Measurements from ENCODE around the gene DDX17.
A peak's percentile ranks its signal among the peaks of the same experiment; 100 is the strongest.
"Not testable (repeated sequence)": the region's sequence is repeated elsewhere in the genome, so short reads cannot be mapped to it uniquely, and the experiment has no call there.

The DDX17 gene

DNA sequence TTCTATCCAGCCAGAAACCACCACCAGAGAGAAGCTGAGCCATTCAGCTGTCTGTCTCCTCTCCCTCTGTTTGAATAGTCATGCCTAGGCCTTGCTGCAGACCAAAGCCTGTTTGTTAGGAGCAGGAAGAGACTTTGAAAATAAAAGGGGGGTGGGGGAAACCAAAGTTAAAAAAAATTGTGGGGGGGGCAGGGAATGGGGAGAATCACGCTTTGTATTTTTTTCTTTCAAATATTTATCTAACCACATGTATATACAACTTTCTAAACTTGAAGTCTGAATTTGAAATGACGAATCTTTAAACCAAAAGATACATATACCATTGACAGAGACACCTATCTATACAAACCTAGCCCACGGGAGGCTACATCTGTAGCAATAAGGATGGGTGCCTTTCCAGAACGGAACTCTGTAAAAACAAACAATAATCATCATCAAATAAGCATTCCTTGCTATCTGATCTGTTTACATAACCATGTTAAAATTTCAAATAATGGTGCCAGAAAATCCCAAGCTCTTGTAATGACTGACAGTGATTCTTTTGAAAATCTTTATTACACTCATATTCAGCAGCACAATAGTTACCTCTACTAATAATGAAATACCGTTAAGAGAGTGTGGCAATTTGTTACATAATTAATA lies 14.3 kb downstream of the DDX17 start:
- DNase-seq (ENCODE audit: low read depth in 2 of 2) = no peak

DNA sequence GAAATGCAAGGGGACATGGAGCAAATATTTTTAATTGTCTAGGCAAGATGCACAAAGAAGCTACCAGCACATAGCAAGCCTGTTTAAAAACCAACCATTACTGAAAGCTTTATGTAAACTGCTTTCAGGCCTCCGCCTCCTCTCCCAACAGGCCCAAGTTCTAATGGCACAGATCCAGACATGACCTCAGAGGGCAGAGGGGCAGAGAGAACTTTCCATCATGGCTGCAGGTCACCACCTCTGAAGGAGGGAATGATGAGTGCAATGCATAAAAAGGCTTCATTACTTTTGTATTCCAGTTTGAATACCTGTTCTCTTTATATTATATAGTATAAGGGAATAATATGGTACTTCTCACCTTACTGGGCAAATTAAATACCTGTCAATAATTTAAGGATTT lies 15.2 kb downstream of the DDX17 start:
- no peak for DNase-seq (ENCODE audit: low read depth in 2 of 2)

DNA sequence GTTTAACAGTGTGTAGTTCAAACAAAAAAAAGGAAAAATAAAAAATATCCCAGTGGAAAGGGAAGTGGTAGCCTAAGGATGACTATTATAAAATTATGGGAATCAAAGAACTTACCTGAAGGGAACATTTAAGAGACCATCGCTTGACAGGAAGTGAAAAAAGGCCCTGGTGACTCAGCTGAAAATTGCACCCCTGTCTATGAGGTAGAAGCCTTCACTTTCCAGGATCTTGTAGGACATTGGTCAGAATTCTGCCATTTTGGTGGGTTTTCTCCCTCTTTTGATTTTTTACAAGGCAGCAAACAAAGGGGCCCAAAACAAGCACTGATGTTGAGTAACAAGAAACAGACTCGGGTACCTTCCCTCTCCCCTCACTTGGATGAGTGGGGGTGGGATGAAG lies 15.6 kb downstream of the DDX17 start:
- DNase-seq (ENCODE audit: low read depth in 2 of 2) = no peak

DNA sequence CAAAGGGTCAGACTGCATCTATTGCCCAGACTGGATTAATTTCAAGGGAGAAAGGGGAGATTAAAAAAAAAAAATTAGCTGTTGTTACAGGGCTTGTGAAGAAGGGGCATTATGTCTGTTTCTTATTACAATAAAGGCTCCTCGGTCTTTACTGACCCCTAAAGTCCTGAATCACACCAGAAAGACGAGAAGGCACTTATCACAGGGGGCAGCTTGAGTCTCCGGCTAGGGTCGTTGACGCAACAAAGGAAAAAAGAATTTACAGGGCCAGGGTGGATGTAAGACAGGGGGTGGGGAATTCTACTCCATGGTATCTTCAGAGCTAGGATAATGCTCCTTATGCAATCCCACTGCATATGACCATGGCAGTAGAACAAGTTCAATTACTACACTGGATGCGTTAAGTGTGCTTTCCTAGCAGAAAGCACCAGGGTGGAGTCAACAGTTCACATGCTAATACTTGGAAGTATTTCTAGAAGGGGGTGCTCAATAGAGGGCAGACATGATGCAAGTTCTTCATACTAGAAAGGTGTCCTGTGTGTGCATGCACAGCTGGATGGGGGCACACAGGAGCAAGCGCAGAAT lies 16.5 kb downstream of the DDX17 start:
- DNase-seq (ENCODE audit: low read depth in 2 of 2) = no peak

DNA sequence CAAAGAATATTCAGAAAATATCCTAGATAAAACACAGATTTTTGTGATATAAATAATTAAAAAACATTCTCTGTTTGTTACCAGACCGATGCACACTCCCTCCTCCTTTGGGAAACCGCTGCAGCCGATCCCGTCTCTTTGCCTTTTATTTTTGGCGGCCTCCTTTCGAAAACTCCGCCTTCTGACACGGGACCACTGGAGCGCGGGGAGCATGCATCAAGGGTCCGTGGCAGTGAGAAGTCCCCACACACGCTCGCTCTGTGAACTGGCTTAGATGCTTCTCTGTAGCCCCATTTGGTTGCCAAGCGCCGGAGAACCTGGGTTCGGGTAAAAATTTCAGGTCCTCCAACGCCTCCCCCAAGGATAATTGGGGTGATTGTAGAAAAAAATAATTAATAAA lies 17.0 kb downstream of the DDX17 start:
- no peak for DNase-seq (ENCODE audit: low read depth in 2 of 2)

DNA sequence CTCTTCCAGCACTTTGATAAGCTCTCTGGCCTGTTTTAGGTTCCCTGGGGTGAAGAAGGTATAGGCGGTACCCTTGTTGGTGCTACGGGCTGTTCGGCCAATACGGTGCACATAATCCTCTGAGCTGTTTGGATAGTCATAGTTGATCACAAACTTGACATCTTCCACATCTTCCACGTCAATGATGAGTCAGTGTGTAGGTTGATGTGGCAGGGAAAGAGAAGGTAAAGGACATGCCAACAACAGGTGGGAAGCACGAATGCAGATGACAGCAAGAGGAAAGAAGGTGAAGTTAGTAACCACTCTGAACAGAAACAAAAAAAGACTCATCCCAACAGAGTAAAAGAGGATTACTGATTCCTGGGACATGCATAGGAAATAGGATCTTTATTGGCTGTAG lies 18.2 kb downstream of the DDX17 start:
- no peak for DNase-seq (ENCODE audit: low read depth in 2 of 2)

DNA sequence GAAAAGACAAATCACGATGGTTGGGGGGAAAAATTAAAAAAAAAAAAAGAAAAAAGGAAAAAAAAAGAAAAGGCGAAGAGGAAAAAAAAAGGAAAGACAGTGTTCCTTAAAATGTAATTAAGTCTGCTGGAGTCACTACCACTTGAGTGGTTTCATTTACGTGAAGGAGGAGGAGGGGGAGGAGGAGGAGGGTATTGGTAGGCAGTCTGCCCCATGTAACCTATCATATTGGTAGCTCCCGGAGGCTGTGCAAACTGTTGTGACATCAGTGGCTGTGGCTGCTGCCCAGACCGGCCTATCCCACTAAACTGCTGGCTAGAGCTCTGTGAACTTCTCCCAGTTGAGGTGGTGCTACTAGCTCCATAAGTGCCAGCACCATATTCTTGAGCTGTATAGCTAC lies 20.3 kb downstream of the DDX17 start:
- no peak for DNase-seq (ENCODE audit: low read depth in 2 of 2)

DNA sequence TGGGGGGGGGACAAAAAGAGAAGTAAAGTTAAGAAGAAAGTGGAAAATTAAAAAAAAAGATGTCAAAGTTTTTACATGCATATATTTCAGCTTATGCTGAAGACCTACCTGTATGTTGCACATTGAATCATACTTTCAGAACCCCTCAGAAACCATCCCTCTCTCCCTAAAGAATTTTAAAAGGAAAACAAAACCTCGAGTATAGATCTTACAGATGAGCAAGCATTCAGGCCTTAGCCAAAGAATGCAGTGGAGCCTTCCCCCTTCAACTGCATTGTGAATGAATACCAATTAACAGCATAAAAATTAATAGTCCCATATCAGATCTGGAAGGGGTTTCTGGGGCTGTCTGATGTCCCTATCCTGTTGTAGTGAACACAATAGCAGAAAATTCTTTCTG lies 21.9 kb downstream of the DDX17 start:
- no peak for DNase-seq (ENCODE audit: low read depth in 2 of 2)

DNA sequence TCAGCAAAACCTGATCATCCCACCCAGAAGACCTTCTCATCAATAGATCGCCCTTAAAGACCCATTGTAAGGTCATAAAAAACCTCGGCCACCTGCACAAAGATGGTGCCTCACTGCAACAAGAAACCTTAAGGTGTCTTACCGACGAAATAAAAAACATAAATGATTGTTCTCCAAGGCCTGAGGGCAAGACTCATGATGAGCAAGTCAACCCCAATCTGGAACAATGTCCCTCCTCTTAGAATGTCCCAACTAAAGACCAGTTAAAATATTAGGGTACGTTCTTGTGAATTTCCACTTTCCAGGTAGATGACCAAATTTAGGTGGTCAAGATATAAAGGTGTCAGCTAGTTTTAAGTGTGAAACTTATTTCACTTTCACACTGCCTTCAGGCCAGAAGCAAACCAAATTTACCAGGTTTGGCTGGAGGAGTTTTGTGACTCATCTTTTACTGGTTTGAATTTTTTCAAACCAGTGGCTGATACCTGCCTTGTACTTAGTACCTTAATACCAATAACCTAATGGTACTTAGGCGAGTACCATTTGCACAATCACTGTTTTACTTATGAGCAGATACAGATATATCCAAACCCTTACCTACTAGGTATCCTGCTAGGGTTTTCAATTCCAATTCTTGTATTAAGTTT lies 23.3 kb downstream of the DDX17 start:
- DNase-seq (ENCODE audit: low read depth in 2 of 2) = no peak

DNA sequence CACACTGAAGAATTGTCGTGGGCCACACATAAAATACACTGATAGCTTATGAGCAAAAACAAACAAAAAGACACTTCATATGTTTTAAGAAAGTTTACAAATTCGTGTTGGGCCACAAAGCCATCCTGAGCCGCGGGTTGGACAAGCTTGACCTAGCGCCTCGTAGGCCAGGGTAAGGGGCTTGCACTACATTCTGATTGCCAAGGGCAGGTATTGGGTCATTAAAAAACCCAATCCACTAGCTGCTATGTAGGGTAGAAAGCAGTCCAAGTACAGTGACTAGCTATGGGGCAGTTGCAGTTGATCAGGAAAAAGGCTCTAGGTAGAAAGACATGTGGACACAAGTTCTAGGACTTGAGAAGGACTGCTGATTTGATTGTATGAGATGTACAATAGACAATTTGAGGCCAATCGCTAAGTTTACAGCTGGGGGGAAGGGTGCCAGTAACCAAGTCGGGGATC lies 24.2 kb downstream of the DDX17 start:
- no peak for DNase-seq (ENCODE audit: low read depth in 2 of 2)

DNA sequence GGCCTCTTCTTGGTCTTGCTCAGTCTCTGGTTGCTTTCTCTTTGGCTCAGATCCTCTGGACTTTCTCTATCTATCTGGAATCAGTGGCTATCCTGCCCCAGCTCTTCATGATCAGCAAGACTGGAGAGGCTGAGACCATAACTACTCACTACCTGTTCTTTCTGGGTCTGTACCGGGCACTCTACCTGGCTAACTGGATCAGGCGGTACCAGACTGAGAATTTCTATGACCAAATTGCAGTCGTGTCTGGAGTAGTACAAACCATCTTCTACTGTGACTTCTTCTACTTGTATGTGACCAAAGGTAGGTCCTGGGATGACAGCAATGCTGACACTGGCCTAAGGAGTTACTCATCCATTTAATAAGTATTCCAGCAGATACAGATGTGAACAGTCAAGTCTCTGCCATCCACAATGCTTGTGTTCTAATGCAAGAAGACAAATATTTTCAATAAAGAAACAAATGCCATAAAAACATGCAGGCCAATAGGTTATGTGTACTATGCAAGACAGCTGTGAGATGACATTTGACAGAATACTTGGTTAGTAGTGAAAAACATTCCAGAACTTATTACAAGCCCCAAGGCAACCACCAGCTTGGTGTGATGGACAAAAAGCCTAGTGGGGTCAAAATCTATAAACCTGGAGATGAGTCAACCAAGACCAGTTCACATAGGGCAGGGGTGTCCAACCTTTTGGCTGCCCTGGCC lies 24.8 kb downstream of the DDX17 start:
- DNase-seq (ENCODE audit: low read depth in 2 of 2) = no peak

DNA sequence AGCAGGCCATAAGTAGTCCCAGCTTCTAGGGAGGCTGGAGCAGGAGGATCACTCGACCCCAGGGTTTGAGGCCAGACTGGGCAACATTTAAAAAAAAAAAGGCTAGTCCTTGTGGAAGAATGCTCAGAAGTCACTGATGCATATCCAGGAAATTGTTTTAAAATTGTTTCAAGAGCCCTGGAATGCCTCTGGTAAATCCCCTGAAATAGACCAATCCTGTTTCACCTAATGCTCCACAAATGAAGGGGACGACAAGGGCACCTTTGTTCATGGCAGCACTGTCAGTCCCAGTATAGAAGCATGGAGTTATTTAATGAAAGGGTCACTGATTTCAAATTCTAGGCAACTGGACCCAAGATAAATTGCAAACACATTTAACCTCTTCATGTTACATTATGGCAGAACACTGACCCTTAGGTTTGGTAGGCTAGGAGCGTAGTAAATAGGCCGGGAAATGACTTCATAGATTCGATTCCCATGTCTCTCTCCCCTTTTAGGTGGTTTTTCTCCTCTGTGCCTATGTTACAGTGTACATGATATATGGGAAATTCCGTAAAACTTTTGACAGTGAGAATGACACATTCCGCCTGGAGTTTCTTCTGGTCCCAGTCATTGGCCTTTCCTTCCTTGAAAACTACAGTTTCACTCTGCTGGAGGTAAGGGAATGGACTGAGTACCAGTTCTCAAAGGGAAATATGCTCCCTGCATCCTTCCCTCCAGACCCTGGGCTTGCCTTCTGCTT lies 26.8 kb downstream of the DDX17 start:
- no peak for DNase-seq (ENCODE audit: low read depth in 2 of 2)

DNA sequence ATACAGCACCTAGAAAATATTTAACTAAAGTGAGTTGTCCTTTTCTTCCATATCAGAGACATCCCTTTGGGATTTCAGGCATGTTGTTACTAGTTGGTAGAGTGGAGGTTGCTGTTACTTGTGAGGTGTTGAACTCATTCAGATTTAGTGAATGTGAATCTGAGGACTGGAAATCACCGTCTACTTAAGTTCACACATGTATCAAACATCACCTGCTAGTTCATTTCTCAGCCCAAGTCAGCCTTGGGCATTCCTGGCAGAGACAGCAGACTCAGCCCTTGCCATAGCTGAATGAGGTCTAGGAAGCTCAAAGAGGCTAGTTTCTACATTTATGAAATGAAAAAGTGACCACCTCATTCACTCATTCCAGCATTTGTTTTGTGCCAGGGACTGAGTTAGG lies 28.5 kb downstream of the DDX17 start:
- DNase-seq (ENCODE audit: low read depth in 2 of 2) = no peak

DNA sequence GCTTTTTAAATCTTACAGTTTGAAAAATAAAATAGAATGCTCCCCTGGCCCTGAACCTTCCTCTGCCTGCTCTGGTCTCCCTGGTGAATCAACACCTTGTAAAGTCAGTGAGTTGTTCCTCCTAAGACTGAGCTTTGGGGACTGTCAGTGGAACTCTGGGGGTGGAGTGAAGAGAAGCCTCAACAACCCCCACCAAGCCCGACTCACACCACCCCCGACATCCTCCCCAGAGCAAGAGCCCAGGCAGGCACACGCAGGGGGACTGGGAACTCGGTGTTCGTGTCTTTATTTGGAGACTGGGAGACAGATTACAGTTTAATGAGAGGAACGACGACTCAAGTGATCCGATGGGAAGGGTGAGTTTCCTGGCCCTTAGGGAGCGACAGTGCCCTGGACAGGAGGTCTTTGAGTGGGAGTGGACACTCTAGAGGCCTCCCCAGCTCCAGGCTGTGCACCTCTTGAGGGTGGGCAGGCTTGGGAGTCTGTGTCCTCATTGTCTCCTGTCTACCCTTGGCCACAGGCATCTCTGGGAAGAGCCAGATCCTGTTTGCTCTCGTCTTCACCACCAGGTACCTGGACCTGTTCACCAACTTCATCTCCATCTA lies 32.0 kb downstream of the DDX17 start:
- DNase-seq (ENCODE audit: low read depth in 2 of 2) = no peak

DNA sequence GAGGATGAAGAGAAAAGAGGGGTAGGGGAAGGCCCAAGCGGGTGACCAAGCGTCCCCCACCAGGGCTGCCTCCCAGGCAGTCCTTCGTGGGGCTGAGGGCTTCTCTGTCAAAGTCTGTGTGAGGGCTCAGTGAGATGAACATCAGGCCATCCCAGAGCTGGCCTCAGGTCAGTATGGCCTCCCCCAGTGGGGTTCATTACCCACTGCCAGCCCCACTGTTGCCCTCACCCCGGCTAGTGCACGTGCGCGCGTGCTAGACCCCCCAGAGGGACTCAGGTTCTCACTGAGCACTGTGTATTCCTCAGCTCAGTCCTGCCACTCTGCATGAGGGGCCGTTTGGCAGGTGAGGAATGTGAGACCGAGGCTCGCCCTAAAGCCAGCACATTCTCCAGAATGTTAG lies 34.9 kb downstream of the DDX17 start:
- no peak for DNase-seq (ENCODE audit: low read depth in 2 of 2)

DNA sequence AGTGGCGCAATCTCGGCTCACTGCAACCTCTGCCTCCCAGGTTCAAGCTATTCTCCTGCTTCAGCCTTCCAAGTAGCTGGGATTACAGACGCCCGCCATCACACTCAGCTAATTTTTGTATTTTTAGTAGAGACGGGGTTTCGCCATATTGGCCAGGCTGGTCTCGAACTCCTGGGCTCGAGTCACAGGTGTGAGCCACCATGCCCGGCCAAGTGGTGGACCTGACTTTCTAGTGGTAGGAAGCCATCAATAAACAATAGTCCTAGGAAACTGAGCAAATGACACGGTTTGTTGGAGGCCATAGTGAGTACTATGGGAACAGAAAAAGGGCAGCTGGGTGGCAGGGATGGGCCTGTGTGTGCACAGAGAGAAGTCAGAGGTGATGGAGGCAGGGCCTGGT lies 35.9 kb downstream of the DDX17 start:
- DNase-seq (ENCODE audit: low read depth in 2 of 2) = not testable (repeated sequence)

DNA sequence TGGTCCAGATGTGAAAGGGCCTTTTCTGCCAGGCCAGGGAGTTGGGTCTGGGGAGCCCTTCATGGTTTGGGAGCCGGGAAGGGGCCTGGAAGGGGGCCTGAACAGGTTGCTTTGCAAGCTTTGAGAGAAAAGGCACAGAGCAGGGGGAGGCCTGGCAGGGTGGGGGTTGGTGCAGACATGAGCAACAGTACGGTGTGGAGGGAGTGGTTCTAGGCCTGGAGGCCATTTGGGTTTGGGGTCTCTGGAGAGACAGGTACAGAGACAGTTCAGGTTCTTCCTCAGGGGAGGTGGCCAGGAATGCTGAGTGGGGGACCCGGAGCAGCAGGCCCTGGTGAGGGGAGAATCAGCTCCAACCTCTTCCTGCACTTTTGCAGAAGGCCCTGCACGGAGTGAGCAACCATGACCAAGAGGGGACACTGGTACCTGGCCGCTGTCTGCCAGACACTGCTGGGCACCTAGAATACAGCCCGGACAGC lies 36.8 kb downstream of the DDX17 start:
- no peak for DNase-seq (ENCODE audit: low read depth in 2 of 2)

DNA sequence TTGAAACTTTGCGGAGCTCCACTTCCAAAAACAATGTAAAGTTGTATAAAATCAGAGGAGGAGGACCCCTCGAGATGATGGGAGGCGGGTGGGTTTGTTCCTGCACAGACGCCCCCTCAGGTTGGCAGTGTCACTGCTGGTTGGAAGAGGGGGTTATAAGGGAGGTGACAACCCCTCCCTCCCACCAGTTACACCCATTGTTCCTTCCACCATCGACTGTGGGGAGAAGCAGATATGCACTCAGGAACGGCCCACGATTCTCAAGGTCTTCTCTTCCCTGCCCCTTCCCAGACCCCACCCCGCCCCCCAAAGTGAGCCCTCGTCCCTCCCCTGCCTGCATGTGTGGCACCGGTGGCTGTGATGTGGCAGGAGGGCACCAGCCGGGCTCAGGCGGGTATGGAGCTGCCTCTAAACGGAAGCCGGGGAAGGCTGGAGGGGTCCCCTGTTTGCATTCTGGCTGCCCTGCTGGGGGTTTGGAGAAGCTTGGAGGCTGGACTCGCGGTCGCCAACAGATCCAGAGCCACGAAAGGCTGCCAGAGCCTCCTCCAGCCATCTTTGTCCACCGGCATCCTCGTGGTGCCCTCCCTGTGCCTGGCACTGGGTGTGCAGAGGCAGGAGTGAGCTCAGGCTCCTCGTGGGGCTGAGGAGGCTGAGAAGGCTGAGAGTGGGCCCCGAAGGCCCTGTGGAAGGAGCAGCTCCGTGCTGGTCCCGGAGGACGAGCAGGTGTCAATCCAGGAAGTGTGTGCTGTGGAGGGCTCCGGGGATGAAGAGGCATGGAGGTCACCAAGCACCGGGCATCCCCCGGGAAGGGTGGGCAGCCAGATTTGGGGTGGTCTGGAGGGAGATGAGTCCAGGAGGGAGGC lies 37.4 kb downstream of the DDX17 start:
- no peak for DNase-seq (ENCODE audit: low read depth in 2 of 2)

DNA sequence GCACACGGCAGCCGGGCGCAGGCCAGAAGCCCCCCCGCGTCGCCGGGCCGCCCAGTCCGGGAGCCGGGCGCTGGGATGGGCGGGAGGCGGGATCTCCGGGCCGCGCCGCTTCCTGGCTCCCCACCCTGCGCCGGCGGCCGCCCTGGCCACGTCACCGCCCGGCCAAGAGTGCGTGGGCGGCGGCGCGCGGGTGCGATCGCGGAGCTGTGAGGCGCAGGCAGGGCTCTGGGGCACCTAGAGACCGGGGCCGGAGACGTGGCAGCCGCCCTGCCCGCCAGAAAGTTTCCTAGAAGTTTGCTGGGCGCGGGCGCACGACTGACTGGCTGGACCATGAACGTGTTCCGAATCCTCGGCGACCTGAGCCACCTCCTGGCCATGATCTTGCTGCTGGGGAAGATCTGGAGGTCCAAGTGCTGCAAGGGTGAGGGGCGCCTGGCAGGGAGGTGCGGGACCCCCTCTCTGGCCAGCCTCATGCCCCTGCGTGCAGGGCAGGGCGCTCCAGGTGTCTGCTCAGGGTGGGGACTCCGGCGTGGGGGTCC lies 38.1 kb downstream of the DDX17 start, which contains the start of gene KDELR3:
Gene KDELR3, plus strand, starts transcription at position 193 of the 539 bp plus-strand sequence. Its CDS starts 138 bp downstream, at position 331.
- DNase-seq (ENCODE audit: low read depth in 2 of 2) = peak; percentile 20 to 61

DNA sequence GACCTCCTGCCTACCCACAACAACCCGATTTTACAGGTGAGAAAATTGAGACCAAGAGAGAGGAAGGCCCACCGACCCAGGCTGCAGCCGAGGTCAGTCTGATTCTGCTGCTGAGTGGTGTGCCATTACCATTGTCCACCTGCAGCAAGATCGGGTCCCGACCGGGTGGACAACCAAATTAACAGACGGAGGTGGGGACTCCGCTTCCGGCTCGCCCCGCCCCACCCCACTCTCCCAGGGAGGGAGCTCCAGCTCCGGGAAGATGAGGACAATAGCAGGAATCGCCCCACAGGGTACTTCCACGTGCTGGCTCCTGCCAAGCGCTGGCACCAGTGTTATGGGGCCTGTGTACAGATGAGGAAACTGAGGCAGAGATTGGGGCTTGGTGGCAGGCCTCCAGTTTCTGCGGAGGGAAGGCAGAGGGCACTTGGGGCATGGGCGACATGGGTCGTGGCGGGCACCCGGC lies 38.6 kb downstream of the DDX17 start:
- DNase-seq (ENCODE audit: low read depth in 2 of 2) = no peak

All from stimulated activated CD4-positive, alpha-beta T cell treated with anti-CD3 and anti-CD28 coated beads, Interleukin-12 subunit alpha, Interleukin-12 subunit beta, amount 100 ng/mL, for 24 hours (primary cell).